ENCODE results near the gene RGS17. TPM values are rescaled to one million over a fixed set of nuclear protein-coding genes. Genes with fewer than 3 reads are reported as not detected.
"Not testable (repeated sequence)": the region's sequence is repeated elsewhere in the genome, so short reads cannot be mapped to it uniquely, and the experiment has no call there.

Gene RGS17
- total RNA-seq, 1 experiment from 2014 or later, result 3.2 TPM

DNA sequence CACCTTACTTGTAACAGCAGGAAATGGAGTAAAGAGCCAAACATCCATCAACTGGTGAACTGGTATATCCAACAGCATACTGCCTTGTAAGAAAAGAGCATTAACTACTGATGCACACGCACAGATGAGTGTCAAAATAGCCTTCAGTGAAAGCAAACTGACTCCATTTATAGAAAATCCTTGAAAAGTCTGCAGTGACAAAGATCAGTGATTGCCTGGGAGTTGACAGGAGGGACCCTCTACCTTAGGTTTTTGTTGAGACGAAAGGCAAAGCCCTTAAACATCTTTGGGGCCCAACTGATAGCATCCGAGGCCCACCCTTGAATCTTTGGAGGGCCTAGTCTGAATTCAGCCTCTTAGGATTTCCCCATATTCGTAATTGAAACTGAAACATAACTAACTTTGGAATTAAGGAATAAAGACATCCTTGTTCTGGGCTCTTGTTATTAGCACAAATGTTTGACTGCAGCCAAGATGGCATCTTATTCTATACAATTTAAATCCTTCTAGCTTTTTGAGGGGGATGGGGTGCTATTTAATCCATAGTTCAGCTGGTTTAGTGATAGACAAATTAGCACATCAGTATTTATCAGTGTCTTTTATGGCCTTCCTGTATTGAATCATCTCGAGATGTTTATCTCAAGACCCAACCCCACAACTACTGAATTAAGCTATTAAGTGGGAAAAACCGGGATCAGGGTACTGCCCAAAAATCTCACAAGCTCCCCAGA, 161.2 kb downstream of the RGS17 start:
- Histone ChIP-seq H3K9me3 (ENCODE audit: control insufficient read depth, low read depth, low read length) (no peaks in the 10 kb centered on the region), H3T11ph (ENCODE audit: low read length) (no peak overlapping the region), H3K23me2 (ENCODE audit: insufficient read length, low read depth, low read length, poor library complexity, severe bottlenecking) (no peaks in the 10 kb centered on the region), H4K5ac (ENCODE audit: insufficient read length, low read depth, low read length) (no peak overlapping the region), H3K4me2 (ENCODE audit: insufficient read depth, insufficient read length, low read length) (no peak overlapping the region), H3K4me1 (ENCODE audit: insufficient read depth, low read length) (no peaks in the 10 kb centered on the region), H2AK5ac (ENCODE audit: insufficient read length, low read length) (no peak overlapping the region), H3K27me3 (ENCODE audit: insufficient read depth, low read length) (no peaks in the 10 kb centered on the region), H2BK12ac (ENCODE audit: insufficient read length, low read depth, low read length) (no peak overlapping the region), H2AFZ (ENCODE audit: low read length) (no peak overlapping the region), H3K18ac (ENCODE audit: insufficient read length, low read depth, low read length) (no peak overlapping the region), H2BK120ac (ENCODE audit: low read depth, low read length, poor library complexity, severe bottlenecking) (no peak overlapping the region), H4K8ac (replicated peaks; ENCODE audit: insufficient read length, low read depth, low read length) (no peak overlapping the region), H3K14ac (ENCODE audit: insufficient read depth, low read length) (no peak overlapping the region), H3K4ac (ENCODE audit: low read depth, low read length) (no peak overlapping the region), H3K56ac (ENCODE audit: insufficient read length, low read depth, low read length) (no peak overlapping the region), H2BK5ac (ENCODE audit: insufficient read length, low read length) (no peak overlapping the region), H4K91ac (ENCODE audit: insufficient read length, low read depth, low read length) (no peak overlapping the region), H4K20me1 (ENCODE audit: control insufficient read depth, insufficient read depth, insufficient read length) (no peaks in the 10 kb centered on the region), H2BK20ac (ENCODE audit: low read depth, low read length, poor library complexity, severe bottlenecking) (no peak overlapping the region), H3K79me1 (ENCODE audit: insufficient read depth, low read depth, low read length, poor library complexity, severe bottlenecking) (peaks cover 4% of the 10 kb centered on the region), H3K23ac (ENCODE audit: insufficient read length, low read depth, low read length) (no peak overlapping the region), H3K79me2 (ENCODE audit: insufficient read depth, low read length) (peaks cover 5% of the 10 kb centered on the region; the same call in 1 of the 2 replicates), H2BK15ac (ENCODE audit: low read depth, low read length) (no peak overlapping the region), H3K9ac (ENCODE audit: extremely low read depth, insufficient read length, low read length) (no peak overlapping the region), H3K27ac (ENCODE audit: insufficient read length, low read depth, low read length) (no peak overlapping the region)
- no peak overlapping the region for H3K4me3 Mint-ChIP-seq
- TF ChIP-seq, protein P1, sequence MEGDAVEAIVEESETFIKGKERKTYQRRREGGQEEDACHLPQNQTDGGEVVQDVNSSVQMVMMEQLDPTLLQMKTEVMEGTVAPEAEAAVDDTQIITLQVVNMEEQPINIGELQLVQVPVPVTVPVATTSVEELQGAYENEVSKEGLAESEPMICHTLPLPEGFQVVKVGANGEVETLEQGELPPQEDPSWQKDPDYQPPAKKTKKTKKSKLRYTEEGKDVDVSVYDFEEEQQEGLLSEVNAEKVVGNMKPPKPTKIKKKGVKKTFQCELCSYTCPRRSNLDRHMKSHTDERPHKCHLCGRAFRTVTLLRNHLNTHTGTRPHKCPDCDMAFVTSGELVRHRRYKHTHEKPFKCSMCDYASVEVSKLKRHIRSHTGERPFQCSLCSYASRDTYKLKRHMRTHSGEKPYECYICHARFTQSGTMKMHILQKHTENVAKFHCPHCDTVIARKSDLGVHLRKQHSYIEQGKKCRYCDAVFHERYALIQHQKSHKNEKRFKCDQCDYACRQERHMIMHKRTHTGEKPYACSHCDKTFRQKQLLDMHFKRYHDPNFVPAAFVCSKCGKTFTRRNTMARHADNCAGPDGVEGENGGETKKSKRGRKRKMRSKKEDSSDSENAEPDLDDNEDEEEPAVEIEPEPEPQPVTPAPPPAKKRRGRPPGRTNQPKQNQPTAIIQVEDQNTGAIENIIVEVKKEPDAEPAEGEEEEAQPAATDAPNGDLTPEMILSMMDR (conservative IDR thresholded peaks at IDR 0.05), result no peak
- no peak for DNase-seq
- peaks cover 2% of the 10 kb centered on the region; the same call in 1 of the 2 replicates for H3K27me3 Mint-ChIP-seq (ENCODE audit: low read depth)
- peaks cover 28 to 54% (median 50%) of the 10 kb centered on the region in 3 experiments for H3K36me3 Mint-ChIP-seq (ENCODE audit: insufficient read depth in 1 of 3, low read depth in 3 of 3)
- no CpG with 5 or more reads among the region's 6 CpGs for WGBS (ENCODE audit: extremely low coverage, insufficient read length, low lambda C conversion rate)
- peaks cover under 1% of the 10 kb centered on the region in 2 experiments; a peak in 3 of 4 replicates for H3K4me1 Mint-ChIP-seq
- H3K27ac Mint-ChIP-seq, result 0 out of 7 replicates have a peak overlapping the region, but pooled peaks of 1 of the 3 experiments have one; percentile 7
- peaks cover 0 to 9% of the 10 kb centered on the region in 2 experiments; a peak in 3 of 5 replicates for H3K9me3 Mint-ChIP-seq

DNA sequence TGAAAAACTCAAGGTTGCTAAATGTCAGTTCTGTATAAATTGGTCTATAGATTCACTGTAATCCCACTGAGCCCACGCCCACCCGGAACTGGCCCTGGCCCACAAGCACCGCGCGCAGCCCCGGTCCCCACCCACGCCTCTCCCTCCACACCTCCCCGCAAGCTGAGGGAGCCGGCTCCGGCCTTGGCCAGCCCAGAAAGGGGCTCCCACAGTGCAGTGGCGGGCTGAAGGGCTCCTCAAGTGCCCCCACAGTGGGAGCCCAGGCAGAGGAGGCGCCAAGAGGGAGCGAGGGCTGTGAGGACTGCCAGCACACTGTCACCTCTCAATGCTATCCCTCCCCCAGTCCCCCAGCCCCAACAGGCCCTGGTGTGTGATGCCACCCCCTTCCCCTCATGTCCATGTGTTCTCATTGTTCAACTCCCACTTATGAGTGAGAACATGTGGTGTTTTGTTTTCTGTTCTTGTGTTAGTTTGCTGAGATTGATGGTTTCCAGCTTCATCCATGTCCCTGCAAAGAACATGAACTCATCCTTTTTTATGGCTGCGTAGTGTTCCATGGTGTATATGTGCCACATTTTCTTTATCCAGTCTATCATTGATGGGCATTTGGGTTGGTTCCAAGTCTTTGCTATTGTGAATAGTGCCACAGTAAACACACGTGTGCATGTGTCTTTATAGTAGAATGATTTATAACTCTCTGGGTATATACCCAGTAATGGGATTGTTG, 164.8 kb downstream of the RGS17 start:
- WGBS (ENCODE audit: extremely low coverage, insufficient read length, low lambda C conversion rate), result no CpG with 5 or more reads among the region's 15 CpGs
- not testable (repeated sequence) for H4K5ac ChIP-seq (ENCODE audit: insufficient read length, low read depth, low read length); H3K9me3 Mint-ChIP-seq

More for the DNA sequence above, 164.8 kb downstream of the RGS17 start:
- H3K4me2 ChIP-seq (ENCODE audit: insufficient read depth, insufficient read length, low read length); H2BK20ac ChIP-seq (ENCODE audit: low read depth, low read length, poor library complexity, severe bottlenecking); H2BK15ac ChIP-seq (ENCODE audit: low read depth, low read length); H3K4me3 Mint-ChIP-seq; H3K79me2 ChIP-seq (ENCODE audit: insufficient read depth, low read length); DNase-seq; H3K27me3 ChIP-seq (ENCODE audit: insufficient read depth, low read length); H3K23ac ChIP-seq (ENCODE audit: insufficient read length, low read depth, low read length); H3K56ac ChIP-seq (ENCODE audit: insufficient read length, low read depth, low read length); H3T11ph ChIP-seq (ENCODE audit: low read length); H3K27ac Mint-ChIP-seq; H3K4ac ChIP-seq (ENCODE audit: low read depth, low read length); H3K14ac ChIP-seq (ENCODE audit: insufficient read depth, low read length); H4K91ac ChIP-seq (ENCODE audit: insufficient read length, low read depth, low read length); H3K4me1 ChIP-seq (ENCODE audit: insufficient read depth, low read length); H2AFZ ChIP-seq (ENCODE audit: low read length); H3K9ac ChIP-seq (ENCODE audit: extremely low read depth, insufficient read length, low read length); H4K8ac ChIP-seq (replicated peaks; ENCODE audit: insufficient read length, low read depth, low read length); H2AK5ac ChIP-seq (ENCODE audit: insufficient read length, low read length); H3K18ac ChIP-seq (ENCODE audit: insufficient read length, low read depth, low read length); H4K20me1 ChIP-seq (ENCODE audit: control insufficient read depth, insufficient read depth, insufficient read length); H2BK5ac ChIP-seq (ENCODE audit: insufficient read length, low read length); H2BK120ac ChIP-seq (ENCODE audit: low read depth, low read length, poor library complexity, severe bottlenecking); H3K9me3 ChIP-seq (ENCODE audit: control insufficient read depth, low read depth, low read length); H3K4me1 Mint-ChIP-seq; H3K23me2 ChIP-seq (ENCODE audit: insufficient read length, low read depth, low read length, poor library complexity, severe bottlenecking); H3K27ac ChIP-seq (ENCODE audit: insufficient read length, low read depth, low read length); H3K79me1 ChIP-seq (ENCODE audit: insufficient read depth, low read depth, low read length, poor library complexity, severe bottlenecking); H2BK12ac ChIP-seq (ENCODE audit: insufficient read length, low read depth, low read length); H3K27me3 Mint-ChIP-seq (ENCODE audit: low read depth): not testable (repeated sequence)
- peaks cover 5 to 20% (median 20%) of the 10 kb centered on the region in 3 experiments for H3K36me3 Mint-ChIP-seq (ENCODE audit: insufficient read depth in 1 of 3, low read depth in 3 of 3)
